ENCODE measurements around the gene PWWP2A.

The PWWP2A gene

DNA sequence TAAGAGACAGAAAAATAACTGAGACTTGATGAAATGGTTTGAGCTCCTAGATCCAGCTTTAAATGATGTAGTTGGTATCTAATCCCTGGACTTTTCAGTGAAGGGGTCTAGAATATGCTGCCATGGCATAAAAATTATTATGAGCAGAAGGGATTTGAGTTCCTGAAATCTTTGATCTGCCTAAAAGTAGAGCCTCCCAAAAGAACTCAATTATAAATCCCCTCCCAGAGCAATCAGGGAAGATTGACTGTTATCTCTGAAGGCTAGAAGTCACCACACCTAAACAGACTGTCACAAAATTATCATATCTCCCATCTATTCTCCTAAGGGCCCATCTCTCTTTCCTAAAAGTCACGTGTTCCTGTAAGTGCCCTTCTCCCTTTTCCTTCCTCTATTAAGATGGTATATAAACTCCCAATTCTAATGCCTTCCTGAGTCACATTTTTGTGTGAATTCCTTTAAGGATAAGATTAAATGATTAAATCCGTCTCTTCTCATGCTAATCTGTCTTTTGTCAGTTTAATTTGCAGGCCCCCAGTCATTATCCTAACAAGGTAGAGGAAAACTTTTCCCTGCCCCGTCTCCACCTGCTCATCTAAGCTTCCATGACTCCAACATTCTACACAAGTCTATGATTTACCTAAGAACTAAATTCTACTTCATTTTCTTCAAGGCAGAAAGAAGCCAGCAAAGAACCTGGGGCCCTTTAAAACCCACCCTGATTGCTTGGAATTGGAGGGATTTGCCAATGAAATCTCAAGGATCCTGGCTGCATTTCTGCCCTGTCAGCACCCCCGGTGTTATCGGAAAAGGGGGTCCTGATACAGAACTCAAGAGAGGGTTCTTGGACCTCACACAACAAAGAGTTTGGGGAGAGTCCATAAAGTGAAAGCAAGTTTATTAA is 47.1 kb upstream of the PWWP2A start:
- Histone ChIP-seq H3K14ac (ENCODE audit: low read length in 2 of 2) (no peak overlapping the region), H3K18ac (ENCODE audit: low read depth in 1 of 2, low read length in 2 of 2) (peak overlapping the region in 1 of 2 experiments; percentile 55), H3K36me3 (ENCODE audit: control insufficient read depth in 1 of 2, insufficient read depth in 2 of 2, low read depth in 1 of 2, low read length in 2 of 2) (no peaks in the 10 kb centered on the region), H2AK5ac (ENCODE audit: low read length, severe bottlenecking) (peak overlapping the region; percentile 11), H2AFZ (ENCODE audit: low read depth, low read length) (no peak overlapping the region), H3K79me1 (replicated peaks; ENCODE audit: low read length, poor library complexity, severe bottlenecking) (no peaks in the 10 kb centered on the region), H3K4ac (ENCODE audit: low read depth in 1 of 2, low read length in 2 of 2) (peak overlapping the region; percentile 42 to 46), H4K91ac (ENCODE audit: low read length) (no peak overlapping the region), H3K9ac (ENCODE audit: low read length) (peak overlapping the region; percentile 86), H2BK5ac (ENCODE audit: low read depth, low read length, poor library complexity, severe bottlenecking) (no peak overlapping the region), H3K27ac (ENCODE audit: low read length, poor library complexity, severe bottlenecking) (peak overlapping the region; percentile 100), H4K8ac (ENCODE audit: low read length) (no peak overlapping the region), H3K27me3 (ENCODE audit: control insufficient read depth in 1 of 2, insufficient read depth in 1 of 2, low read length in 2 of 2) (no peaks in the 10 kb centered on the region), H3K4me3 (ENCODE audit: insufficient read depth in 1 of 2, low read depth in 1 of 2, low read length in 2 of 2) (peak overlapping the region in 1 of 2 experiments; percentile 52), H3K23ac (ENCODE audit: low read length in 2 of 2) (no peak overlapping the region), H2BK120ac (ENCODE audit: low read depth, low read length) (peak overlapping the region; percentile 86), H2BK15ac (ENCODE audit: low read depth, poor library complexity, severe bottlenecking) (no peak overlapping the region), H3K9me3 (ENCODE audit: control insufficient read depth, low read length) (no peaks in the 10 kb centered on the region), H3K4me2 (ENCODE audit: low read length, poor library complexity, severe bottlenecking) (no peak overlapping the region), H3K4me1 (ENCODE audit: control insufficient read depth, insufficient read depth, low read depth, low read length) (peaks cover 7% of the 10 kb centered on the region), H2BK12ac (ENCODE audit: low read length in 2 of 2) (peak overlapping the region in 1 of 2 experiments; percentile 1)
- DNase-seq, result peak; percentile 25
- WGBS, result 41% methylated on average over 5 of the region's 5 CpGs

DNA sequence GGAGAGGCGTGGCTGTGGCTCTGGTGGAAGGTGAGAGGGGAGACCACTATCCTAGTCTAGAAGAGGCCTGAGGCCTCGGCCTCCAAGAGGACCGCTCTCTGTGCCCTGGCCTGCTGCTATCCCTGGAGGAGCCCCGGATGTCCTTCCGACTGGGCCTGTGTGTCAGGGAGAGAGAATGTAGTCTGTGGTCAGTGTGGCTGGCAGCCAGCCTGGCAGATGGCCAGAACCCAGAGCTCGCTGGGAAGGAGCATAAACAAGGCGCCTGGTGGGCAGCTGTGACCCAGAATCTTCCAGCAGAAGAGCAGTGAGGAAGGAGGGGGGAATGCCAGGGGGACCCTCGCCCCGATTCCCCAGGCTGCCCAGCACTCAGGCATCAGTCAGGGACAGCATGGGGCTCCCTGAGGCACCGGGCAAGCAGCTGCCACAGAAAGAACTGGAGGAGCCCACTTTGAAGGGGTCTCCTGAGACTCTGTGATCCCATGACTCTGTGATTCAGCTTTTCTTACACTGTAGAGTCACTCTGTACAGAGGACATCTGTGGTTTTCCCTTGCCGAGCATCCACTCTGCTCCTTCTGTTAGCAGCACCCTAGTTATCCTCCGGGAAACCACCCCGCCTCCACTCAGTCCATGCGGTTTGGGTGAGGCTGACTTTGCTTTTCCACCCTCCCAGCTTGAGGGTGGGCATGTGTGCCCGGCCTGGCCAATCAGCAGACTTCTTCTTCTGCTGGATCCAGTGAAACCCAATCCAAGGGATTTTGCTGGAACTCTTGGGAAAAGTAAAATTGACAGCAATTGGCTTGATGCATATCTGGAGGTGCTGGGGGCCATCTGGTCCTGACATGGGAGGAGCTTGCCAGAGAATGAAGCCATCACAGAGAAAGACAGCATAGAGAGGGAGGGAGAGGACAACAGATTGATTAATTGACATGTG is 46.2 kb upstream of the PWWP2A start:
- Histone ChIP-seq H3K27me3 (ENCODE audit: control insufficient read depth in 1 of 2, insufficient read depth in 1 of 2, low read length in 2 of 2) (no peaks in the 10 kb centered on the region), H2BK12ac (ENCODE audit: low read length in 2 of 2) (peak overlapping the region; percentile 75 to 76), H3K23ac (ENCODE audit: low read length in 2 of 2) (no peak overlapping the region), H2BK120ac (ENCODE audit: low read depth, low read length) (peak overlapping the region; percentile 99), H2BK5ac (ENCODE audit: low read depth, low read length, poor library complexity, severe bottlenecking) (peak overlapping the region; percentile 99), H4K8ac (ENCODE audit: low read length) (peak overlapping the region; percentile 98), H2AK5ac (ENCODE audit: low read length, severe bottlenecking) (peak overlapping the region; percentile 89), H3K4ac (ENCODE audit: low read depth in 1 of 2, low read length in 2 of 2) (peak overlapping the region; percentile 100), H3K9ac (ENCODE audit: low read length) (peak overlapping the region; percentile 86), H3K9me3 (ENCODE audit: control insufficient read depth, low read length) (no peaks in the 10 kb centered on the region), H3K27ac (ENCODE audit: low read length, poor library complexity, severe bottlenecking) (peak overlapping the region; percentile 100), H3K36me3 (ENCODE audit: control insufficient read depth in 1 of 2, insufficient read depth in 2 of 2, low read depth in 1 of 2, low read length in 2 of 2) (no peaks in the 10 kb centered on the region), H2AFZ (ENCODE audit: low read depth, low read length) (no peak overlapping the region), H3K18ac (ENCODE audit: low read depth in 1 of 2, low read length in 2 of 2) (peak overlapping the region; percentile 90 to 98), H2BK15ac (ENCODE audit: low read depth, poor library complexity, severe bottlenecking) (peak overlapping the region; percentile 64), H3K4me1 (ENCODE audit: control insufficient read depth, insufficient read depth, low read depth, low read length) (peaks cover 12% of the 10 kb centered on the region), H4K91ac (ENCODE audit: low read length) (peak overlapping the region; percentile 100), H3K14ac (ENCODE audit: low read length in 2 of 2) (peak overlapping the region in 1 of 2 experiments; percentile 50), H3K79me1 (replicated peaks; ENCODE audit: low read length, poor library complexity, severe bottlenecking) (no peaks in the 10 kb centered on the region), H3K4me3 (ENCODE audit: insufficient read depth in 1 of 2, low read depth in 1 of 2, low read length in 2 of 2) (peak overlapping the region in 1 of 2 experiments; percentile 52), H3K4me2 (ENCODE audit: low read length, poor library complexity, severe bottlenecking) (peak overlapping the region; percentile 51)
- WGBS, result under 1% methylated on average over 15 of the region's 15 CpGs
- DNase-seq, result peak; percentile 100

DNA sequence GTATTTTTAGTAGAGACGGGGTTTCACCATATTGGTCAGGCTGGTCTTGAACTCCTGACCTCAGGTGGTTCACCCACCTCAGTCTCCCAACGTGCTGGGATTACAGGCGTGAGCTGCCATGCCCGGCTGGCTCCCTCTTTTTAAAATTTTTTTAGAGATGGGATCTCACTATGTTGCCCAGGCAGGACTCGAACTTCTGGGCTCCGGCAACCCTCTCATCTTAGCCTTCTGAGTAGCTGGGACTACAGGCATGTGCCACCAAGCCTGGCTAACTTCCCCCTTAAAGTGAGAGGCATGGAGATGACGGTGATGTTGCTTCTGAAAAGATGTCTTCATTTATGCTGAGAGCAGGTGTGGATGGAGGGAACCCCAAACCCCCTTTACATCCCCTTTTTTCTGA is 43.7 kb upstream of the PWWP2A start:
- no peaks in the 10 kb centered on the region for H3K36me3 ChIP-seq (ENCODE audit: control insufficient read depth in 1 of 2, insufficient read depth in 2 of 2, low read depth in 1 of 2, low read length in 2 of 2)
- no peaks in the 10 kb centered on the region for H3K27me3 ChIP-seq (ENCODE audit: control insufficient read depth in 1 of 2, insufficient read depth in 1 of 2, low read length in 2 of 2)
- no peak overlapping the region for H3K4me3 ChIP-seq (ENCODE audit: insufficient read depth in 1 of 2, low read depth in 1 of 2, low read length in 2 of 2)
- DNase-seq, result no peak
- H2BK15ac ChIP-seq (ENCODE audit: low read depth, poor library complexity, severe bottlenecking), result no peak overlapping the region
- WGBS, result 98% methylated on average over 6 of the region's 7 CpGs
- no peak overlapping the region for H2BK120ac ChIP-seq (ENCODE audit: low read depth, low read length)
- H4K8ac ChIP-seq (ENCODE audit: low read length), result no peak overlapping the region
- peak overlapping the region; percentile 39 for H2AK5ac ChIP-seq (ENCODE audit: low read length, severe bottlenecking)
- no peaks in the 10 kb centered on the region for H3K79me1 ChIP-seq (replicated peaks; ENCODE audit: low read length, poor library complexity, severe bottlenecking)
- no peak overlapping the region for H3K9ac ChIP-seq (ENCODE audit: low read length)
- H3K4ac ChIP-seq (ENCODE audit: low read depth in 1 of 2, low read length in 2 of 2), result peak overlapping the region in 1 of 2 experiments; percentile 27
- peak overlapping the region; percentile 57 to 95 for H2BK12ac ChIP-seq (ENCODE audit: low read length in 2 of 2)
- H4K91ac ChIP-seq (ENCODE audit: low read length), result no peak overlapping the region
- H3K4me1 ChIP-seq (ENCODE audit: control insufficient read depth, insufficient read depth, low read depth, low read length), result peaks cover 15% of the 10 kb centered on the region
- H3K4me2 ChIP-seq (ENCODE audit: low read length, poor library complexity, severe bottlenecking), result no peak overlapping the region
- H3K27ac ChIP-seq (ENCODE audit: low read length, poor library complexity, severe bottlenecking), result no peak overlapping the region
- H3K23ac ChIP-seq (ENCODE audit: low read length in 2 of 2), result no peak overlapping the region
- H3K18ac ChIP-seq (ENCODE audit: low read depth in 1 of 2, low read length in 2 of 2), result peak overlapping the region; percentile 19 to 66
- no peaks in the 10 kb centered on the region for H3K9me3 ChIP-seq (ENCODE audit: control insufficient read depth, low read length)
- no peak overlapping the region for H2AFZ ChIP-seq (ENCODE audit: low read depth, low read length)
- no peak overlapping the region for H3K14ac ChIP-seq (ENCODE audit: low read length in 2 of 2)
- H2BK5ac ChIP-seq (ENCODE audit: low read depth, low read length, poor library complexity, severe bottlenecking), result no peak overlapping the region

Data from mesenchymal stem cell (in vitro differentiated cells and primary cell).